Activated CD8-positive, alpha-beta memory T cell treated with anti-CD3 and anti-CD28 coated beads for 36 hours (primary cell): ENCODE results near the gene SHANK2. TPM values are rescaled to one million over a fixed set of nuclear protein-coding genes. Genes with fewer than 3 reads are reported as not detected.

Experiments
- CTCF ChIA-PET: fragments of 350-600 bp; sonication (Branson Sonifier 250); formaldehyde crosslinking; loops from one replicate; lab custom pipeline; 2021; ENCODE audit warnings: antibody characterized with exemption; lab: Charles Lee
- POLR2A ChIA-PET: fragments of 350-600 bp; sonication (Branson Sonifier 250); formaldehyde crosslinking; loops from one replicate; lab custom pipeline; 2021; ENCODE audit warnings: antibody characterized with exemption; lab: Charles Lee
- total RNA-seq, 2 experiments: library from RNA; stranded (reverse); gene quantifications; one replicate each; pipeline ENCODE4 v1.2.3, GENCODE V29; 2021

Gene SHANK2
- total RNA-seq, 2 experiments from 2014 or later = not detected

DNA sequence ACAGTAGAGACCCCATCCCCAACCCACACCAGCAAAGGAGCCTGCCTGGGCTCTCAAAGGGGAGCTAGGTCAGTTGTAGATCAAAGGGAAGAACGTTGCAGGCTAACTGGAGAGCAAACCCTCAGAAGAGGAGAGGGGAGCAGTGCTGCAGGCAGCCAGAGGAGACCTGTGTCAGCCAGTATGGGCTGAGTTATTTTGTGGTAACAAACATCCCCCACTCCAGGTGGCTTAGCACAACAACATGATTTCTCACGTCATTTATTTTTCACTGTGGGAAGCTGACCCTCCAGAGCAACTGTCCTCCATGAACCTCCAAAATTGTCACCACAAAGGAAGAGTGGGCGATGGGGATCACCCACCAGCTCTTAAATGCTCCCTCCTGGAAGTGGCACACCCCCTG, 19.8 kb upstream of the SHANK2 start:
- ChIA-PET POLR2A (no interaction called here), CTCF (no interaction called here)

DNA sequence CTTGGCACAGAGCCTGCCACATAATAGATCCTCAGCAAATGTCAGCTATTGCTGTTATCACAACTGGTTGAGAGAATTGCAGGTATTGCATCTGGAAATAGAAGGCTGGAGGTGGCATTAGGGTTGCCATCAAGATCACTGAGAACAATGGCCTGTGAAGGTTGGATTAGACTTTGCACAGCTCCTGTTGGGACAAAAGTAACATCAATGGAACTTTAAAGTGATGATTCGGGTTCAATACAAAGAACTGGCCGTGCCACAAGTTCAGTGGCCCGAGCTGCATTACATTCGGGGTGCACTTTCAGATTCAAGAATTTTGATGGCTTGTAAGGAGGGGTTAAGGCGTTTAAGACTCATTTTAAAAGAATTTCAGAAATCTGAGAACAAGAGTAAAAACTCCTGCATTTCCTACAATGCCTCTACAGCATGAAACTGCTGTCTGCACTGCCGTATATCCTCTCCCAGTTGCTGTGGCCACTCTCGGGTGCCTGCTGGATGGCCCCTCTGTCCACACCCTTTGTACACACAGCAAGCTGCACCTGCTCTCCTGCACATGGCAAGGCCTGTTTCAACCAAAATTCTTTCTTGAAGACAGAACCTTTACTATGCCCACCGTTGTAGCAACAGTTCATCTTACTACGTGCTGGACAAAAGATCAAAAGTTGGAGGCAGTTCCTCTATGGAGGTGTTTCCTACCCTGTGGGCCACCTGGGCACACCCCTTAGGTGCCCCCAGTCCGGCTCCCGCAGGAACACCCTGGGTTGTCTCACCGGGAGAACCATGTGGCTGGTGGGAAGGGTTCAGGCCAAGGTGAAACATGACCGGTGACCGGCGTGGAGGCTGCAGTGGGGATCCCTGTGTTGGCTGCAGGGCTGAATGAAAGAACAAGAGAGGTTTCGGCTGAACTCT, 17.5 kb upstream of the SHANK2 start:
- POLR2A ChIA-PET = no interaction called here
- CTCF ChIA-PET = no interaction called here

GRCh38 chr11:71268706-71269321, 16.4 kb upstream of the SHANK2 start:
- POLR2A ChIA-PET = no interaction called here
- CTCF ChIA-PET = no interaction called here

DNA sequence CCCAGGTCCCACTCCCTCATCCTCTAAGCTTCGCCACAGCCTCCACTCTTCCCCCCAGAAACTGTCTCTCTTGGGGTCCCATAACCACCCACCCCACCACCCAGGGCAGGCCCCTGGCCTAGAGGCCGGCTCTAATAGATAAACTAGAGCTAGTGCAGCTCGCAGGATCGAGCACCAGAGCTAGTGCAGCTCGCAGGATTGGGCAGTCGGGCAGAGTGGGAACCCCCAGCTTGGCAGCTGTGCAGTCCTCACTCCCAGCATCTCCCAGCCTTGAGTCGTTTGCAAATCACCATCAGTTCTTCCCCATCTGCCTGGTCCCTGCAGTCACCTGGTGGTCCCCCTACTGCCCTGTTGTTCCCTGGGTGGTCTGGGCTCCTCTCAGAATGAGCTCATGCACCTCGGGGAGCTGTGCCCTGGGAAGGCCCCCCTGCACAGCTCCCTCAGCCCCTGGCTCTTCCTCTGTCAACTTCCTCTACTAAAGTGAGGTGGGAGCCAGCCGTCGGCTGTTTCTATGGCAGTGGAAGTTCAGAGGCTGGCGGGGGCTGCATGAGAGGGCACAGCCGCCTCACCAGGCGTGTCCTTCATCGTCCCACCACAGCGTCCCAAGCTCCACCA, 15.5 kb upstream of the SHANK2 start:
- POLR2A ChIA-PET = no interaction called here
- CTCF ChIA-PET = no interaction called here

- ChIA-PET POLR2A (no interaction called here), CTCF (no interaction called here)
These were observed 13.9 kb upstream of the SHANK2 start for GRCh38 chr11:71266114-71266833.

GRCh38 chr11:71265559-71266092, 13.2 kb upstream of the SHANK2 start:
- ChIA-PET POLR2A (no interaction called here), CTCF (no interaction called here)

DNA sequence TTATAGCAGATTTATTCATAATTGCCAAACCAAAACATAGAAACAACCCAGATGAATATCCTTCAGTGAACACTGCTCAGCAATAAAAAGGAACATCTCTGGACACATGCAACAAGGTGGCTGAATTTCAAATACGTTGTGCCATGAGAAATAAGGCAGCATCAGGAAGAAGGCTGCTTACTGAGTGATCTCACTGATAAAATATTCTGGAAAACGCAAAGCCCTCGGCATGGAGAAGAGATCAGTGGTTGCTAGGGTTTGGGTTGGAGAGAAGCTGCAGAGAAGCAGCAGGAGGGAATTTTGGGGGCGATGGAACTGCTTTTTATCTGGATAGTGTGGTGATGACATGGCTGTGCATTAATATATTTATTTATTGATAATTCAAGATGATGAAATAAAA, 11.0 kb upstream of the SHANK2 start:
- ChIA-PET POLR2A (no interaction called here), CTCF (no interaction called here)

DNA sequence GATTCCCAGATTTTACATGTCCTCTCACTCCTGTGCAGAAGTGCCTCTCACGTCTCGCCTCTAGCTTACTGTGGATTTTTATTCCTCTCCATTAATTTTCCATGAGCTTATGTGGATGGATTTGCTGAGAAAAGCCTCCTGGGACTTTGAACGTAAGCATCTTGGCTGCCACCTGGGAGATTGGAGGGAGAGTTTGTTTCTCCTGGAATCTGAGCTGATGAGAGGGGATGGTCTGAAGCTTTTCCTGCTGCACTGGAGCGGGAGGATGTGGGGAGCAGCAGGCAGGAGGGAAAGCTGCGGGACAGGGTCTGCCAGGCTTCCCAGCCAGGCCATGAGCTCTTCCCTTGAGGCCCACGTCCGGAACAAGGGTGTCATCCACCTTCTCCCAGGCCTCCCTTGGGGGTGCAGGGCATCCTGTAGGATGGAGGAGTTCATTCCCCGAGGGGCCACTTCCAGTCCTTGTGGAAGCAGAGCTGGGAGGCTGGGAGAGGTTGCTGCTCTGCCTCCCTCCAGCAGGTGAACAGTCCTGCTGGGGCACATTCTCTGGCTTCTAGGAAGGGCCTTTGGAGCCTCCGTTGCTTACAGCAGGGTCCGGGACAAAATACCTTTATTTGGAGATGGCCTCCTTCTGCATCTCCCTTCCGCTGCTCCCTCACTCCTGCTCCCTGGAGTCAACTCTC, 3.6 kb upstream of the SHANK2 start:
- CTCF ChIA-PET = no interaction called here

GRCh38 chr11:71255323-71255722, 2.9 kb upstream of the SHANK2 start:
- POLR2A ChIA-PET = no interaction called here
- CTCF ChIA-PET = no interaction called here

More for the DNA sequence above, 3.6 kb upstream of the SHANK2 start:
- POLR2A ChIA-PET = no interaction called here

DNA sequence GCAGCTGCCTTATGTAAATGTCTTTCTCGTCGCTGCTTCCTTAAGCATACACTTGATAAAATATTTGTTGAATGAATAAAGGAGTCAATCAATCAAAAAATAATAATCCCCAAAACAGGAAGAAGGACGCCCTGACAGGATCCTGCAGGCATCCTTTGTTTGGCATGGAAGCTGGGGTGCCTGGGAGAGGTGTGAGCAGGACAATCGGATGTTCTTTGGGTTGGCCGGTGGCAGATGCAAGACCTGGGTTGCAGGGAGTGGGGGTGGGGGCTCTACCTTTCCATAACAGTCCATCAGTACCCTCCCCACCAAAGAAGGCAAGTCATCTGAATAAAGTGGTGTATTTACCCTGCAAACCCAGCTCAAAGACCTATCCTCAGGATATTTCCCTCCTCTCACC, 1.4 kb upstream of the SHANK2 start:
- CTCF ChIA-PET = no interaction called here
- POLR2A ChIA-PET = no interaction called here

DNA sequence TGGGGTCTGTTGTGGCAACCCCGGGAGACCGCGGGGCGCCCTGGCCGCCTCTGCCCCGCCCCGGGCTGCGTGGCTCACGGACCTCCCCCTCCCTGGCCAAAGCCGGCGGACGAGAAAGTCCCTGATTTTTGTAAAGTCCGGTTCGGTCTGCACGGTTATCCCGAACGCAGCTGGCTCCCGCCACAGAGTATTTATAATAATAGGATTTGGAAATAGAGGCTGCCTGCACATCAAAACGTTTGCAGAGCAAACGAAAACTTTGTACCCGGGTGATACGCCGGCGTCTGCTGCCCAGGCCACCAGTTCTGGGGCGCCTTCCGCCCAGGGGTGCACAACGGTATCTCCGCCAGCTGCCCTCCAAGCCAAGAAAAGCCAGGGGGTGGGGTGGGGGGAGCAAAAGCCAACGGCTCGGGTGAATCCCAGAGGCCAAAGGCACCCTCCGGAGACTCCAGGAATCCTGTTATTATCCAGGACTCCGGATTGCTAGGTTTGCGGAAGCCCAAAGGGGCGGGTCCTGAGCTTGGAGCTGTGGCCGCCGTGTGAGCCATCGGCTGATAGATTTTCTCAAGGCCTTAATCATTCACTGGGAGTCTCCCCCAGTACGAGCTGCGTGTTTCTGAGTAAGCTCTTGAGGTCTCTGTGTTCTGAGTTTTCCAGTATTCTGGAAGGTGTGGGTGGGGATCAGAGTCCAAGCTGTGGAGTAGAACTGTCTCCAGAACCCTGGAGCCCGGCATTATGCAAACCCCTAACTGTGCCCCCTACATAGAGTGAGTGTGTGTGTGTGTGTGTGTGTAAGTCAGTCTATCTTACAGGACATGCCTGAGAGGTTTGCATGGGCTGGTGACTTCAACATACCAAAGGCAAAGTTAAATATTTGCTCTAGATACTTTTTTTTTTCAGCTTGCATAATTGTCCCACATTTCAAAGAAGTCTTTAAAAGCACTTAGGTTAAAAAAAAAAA, 673 bp upstream of the SHANK2 start:
- ChIA-PET POLR2A (no interaction called here), CTCF (no interaction called here)

DNA sequence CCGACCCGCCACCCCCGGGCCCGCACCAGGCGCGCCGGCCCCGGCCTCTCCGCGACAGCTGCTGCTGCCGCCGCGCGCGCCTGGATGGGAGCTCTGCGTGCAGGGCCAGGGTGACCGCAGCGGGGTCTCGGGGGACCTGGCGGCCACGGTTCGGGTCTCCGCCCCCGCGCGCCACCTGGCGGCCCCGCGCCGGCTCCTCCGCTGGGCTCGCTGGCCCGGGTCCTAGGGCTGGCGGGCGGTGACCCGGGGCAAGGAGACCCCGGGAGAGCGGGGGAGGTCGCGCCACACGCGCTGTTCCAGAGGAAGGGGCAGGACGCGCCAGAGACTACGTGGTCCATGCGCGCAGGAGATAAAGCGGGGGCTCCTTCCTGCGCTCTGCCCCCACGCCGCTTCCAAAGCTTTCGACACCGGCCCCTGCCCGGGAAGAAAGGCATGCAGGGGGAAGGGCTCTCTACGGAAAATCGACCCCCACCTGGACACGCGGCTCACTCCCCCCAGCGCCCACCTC, 562 bp downstream of the SHANK2 start:
- CTCF ChIA-PET = no interaction called here
- POLR2A ChIA-PET = no interaction called here

DNA sequence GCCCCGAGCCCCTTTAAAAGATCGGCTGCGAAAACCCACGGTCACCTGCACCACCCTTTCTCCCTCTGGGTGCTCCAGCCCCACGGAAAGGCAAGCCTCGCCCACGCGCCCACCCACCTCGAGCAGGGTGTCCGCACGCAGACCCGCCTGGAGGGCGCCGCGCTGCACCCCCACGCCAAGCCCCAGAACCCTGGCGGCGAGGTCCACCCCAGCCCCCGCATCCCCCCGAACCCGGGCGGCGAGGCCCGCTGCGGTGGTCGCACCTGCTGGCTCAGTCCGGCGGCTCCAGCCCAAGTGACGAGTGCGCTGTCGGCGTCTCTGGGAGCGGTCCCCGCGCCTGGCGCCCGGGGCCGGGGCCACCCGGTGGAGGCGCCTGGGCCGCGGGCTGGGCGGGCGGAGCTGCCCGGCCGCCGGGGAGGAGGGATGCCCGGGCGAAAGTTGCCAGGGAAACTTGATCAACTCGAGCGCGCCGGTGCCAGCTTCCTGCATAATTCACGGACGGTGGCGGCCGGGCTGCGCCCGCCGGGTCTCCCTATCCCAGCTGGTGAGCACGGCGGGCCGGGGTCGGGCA, 1.1 kb downstream of the SHANK2 start:
- CTCF ChIA-PET = no interaction called here

GRCh38 chr11:71250523-71251150, 1.7 kb downstream of the SHANK2 start:
- POLR2A ChIA-PET = no interaction called here

More for the DNA sequence above, 1.1 kb downstream of the SHANK2 start:
- POLR2A ChIA-PET = no interaction called here

GRCh38 chr11:71249301-71249700, 3.1 kb downstream of the SHANK2 start:
- POLR2A ChIA-PET = no interaction called here
- CTCF ChIA-PET = no interaction called here

More at GRCh38 chr11:71250523-71251150, 1.7 kb downstream of the SHANK2 start:
- CTCF ChIA-PET = no interaction called here

DNA sequence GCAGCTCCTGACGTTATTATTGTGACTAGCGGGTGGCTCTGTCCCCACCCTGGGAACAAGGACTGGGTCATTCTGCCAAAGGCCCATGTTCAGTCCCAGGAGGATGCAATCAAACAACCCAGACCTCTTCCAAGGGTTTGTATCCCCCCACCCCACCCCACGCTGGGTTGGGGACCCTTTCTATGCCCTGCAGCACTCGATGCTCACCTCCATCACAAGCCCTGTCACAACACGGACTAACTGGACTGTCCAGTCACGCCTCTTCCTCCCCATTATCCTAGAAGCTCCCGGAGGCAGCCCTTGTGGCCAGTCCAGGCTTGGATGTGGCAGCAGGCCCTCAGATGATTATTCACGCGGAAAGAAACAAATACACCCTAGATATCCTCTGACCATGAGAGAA, 3.7 kb downstream of the SHANK2 start:
- POLR2A ChIA-PET = no interaction called here
- CTCF ChIA-PET = no interaction called here

- CTCF ChIA-PET = no interaction called here
- POLR2A ChIA-PET = no interaction called here
These were observed 4.2 kb downstream of the SHANK2 start for GRCh38 chr11:71248251-71248570.
